MM.1S (cell line): Measurements from ENCODE around the gene ACSL4.

Experiments
- DNase-seq: peaks from one replicate; pipeline ENCODE4 v3.0.0-alpha.2; 2015
- H2AFZ ChIP-seq: fragments of 300-600 bp; sonication (generic); 2 replicates; pipeline ENCODE4 v1.6.0; 2016; ENCODE audit warnings: antibody characterized with exemption, low read length
- H3F3A ChIP-seq: fragments of 300-600 bp; sonication (generic); 2 replicates; pipeline ENCODE4 v1.6.1; 2016; ENCODE audit warnings: mild to moderate bottlenecking, antibody characterized with exemption, low read length, moderate library complexity, mixed read lengths; ENCODE audit not compliant: insufficient read depth
- H3K27ac ChIP-seq: fragments of 300-600 bp; sonication (generic); 2 replicates; pipeline ENCODE4 v1.5.1; 2016; ENCODE audit warnings: mild to moderate bottlenecking, low read length
- H3K27me3 ChIP-seq: fragments of 300-600 bp; sonication (generic); replicated peaks from 2 replicates; pipeline ENCODE4 v1.6.0; 2016; ENCODE audit warnings: low read length; ENCODE audit not compliant: insufficient read depth
- H3K36me3 ChIP-seq: fragments of 300-600 bp; sonication (generic); replicated peaks from 2 replicates; pipeline ENCODE4 v1.6.1; 2016; ENCODE audit warnings: mild to moderate bottlenecking, low read length, mixed read lengths; ENCODE audit not compliant: insufficient read depth
- H3K4me1 ChIP-seq: fragments of 300-600 bp; sonication (generic); 2 replicates; pipeline ENCODE4 v1.6.1; 2016; ENCODE audit warnings: low read length, mixed read lengths
- H3K4me2 ChIP-seq: fragments of 300-600 bp; sonication (generic); 2 replicates; pipeline ENCODE4 v1.6.0; 2016; ENCODE audit warnings: low read depth, low read length
- H3K4me3 ChIP-seq: fragments of 300-600 bp; sonication (generic); 2 replicates; pipeline ENCODE4 v1.5.1; 2016; ENCODE audit warnings: low read length, mixed read lengths
- H3K79me2 ChIP-seq: fragments of 300-600 bp; sonication (generic); 2 replicates; pipeline ENCODE4 v1.6.1; 2016; ENCODE audit warnings: mixed run types, low read length, mixed read lengths
- H3K9ac ChIP-seq: fragments of 300-600 bp; sonication (generic); 2 replicates; pipeline ENCODE4 v1.6.1; 2016; ENCODE audit warnings: low read length, mixed read lengths
- H3K9me2 ChIP-seq: fragments of 300-600 bp; sonication (generic); replicated peaks from 2 replicates; pipeline ENCODE4 v1.6.1; 2016; ENCODE audit warnings: mild to moderate bottlenecking, low read length, mixed read lengths; ENCODE audit not compliant: insufficient read depth
- H3K9me3 ChIP-seq: fragments of 300-600 bp; sonication (generic); replicated peaks from 2 replicates; pipeline ENCODE4 v1.6.1; 2016; ENCODE audit warnings: mild to moderate bottlenecking, low read length, mixed read lengths; ENCODE audit not compliant: insufficient read depth
- H4K20me1 ChIP-seq: fragments of 300-600 bp; sonication (generic); 2 replicates; pipeline ENCODE4 v1.6.1; 2016; ENCODE audit warnings: mild to moderate bottlenecking, low read length, moderate library complexity, mixed read lengths; ENCODE audit not compliant: insufficient read depth
- CTCF ChIP-seq: fragments of 300-600 bp; sonication (generic); IDR thresholded peaks from 2 replicates; pipeline ENCODE4 v1.5.1; 2016; ENCODE audit warnings: antibody characterized with exemption, low read length, mixed read lengths
- EZH2 ChIP-seq: fragments of 300-600 bp; sonication (generic); optimal IDR thresholded peaks from 2 replicates; pipeline ENCODE3; 2017; ENCODE audit warnings: low read depth, mild to moderate bottlenecking, antibody characterized with exemption, low read length, mixed read lengths
- EZH2phosphoT487 ChIP-seq: fragments of 300-600 bp; sonication (generic); IDR thresholded peaks from 2 replicates; pipeline ENCODE4 v1.6.1; 2018; ENCODE audit warnings: antibody characterized with exemption, low read length

Gene ACSL4

GRCh38 chrX:109695637-109696036 lies 37.4 kb downstream of the ACSL4 start:
- Histone ChIP-seq H4K20me1 (peaks cover 5% of the 10 kb centered on the region; the same call in 1 of the 2 replicates), H3K4me2 (no peak overlapping the region), H3K27me3 (no peaks in the 10 kb centered on the region), H3K9me3 (no peaks in the 10 kb centered on the region), H3K4me1 (no peaks in the 10 kb centered on the region), H3K27ac (no peak overlapping the region), H3K36me3 (no peaks in the 10 kb centered on the region), H3K79me2 (peaks cover 2% of the 10 kb centered on the region; the same call in 1 of the 2 replicates), H3K9me2 (no peaks in the 10 kb centered on the region), H3K9ac (no peak overlapping the region), H3F3A (no peaks in the 10 kb centered on the region; the same call in 1 of the 2 replicates), H3K4me3 (no peak overlapping the region), H2AFZ (no peak overlapping the region)
- no peak for DNase-seq
- no peak for TF ChIP-seq EZH2phosphoT487
- no peak for TF ChIP-seq EZH2
- no peak for TF ChIP-seq CTCF

- no peaks in the 10 kb centered on the region for H3K4me1 ChIP-seq
- H3K36me3 ChIP-seq = no peaks in the 10 kb centered on the region
- peaks cover 5% of the 10 kb centered on the region; the same call in 1 of the 2 replicates for H4K20me1 ChIP-seq
- TF ChIP-seq EZH2 (no peak), EZH2phosphoT487 (no peak), CTCF (no peak)
- H3K9me2 ChIP-seq = no peaks in the 10 kb centered on the region
- no peak overlapping the region for H3K4me2 ChIP-seq
- no peaks in the 10 kb centered on the region for H3K9me3 ChIP-seq
- no peak overlapping the region for H3K27ac ChIP-seq
- no peaks in the 10 kb centered on the region for H3K27me3 ChIP-seq
- no peaks in the 10 kb centered on the region for H3K79me2 ChIP-seq
- H2AFZ ChIP-seq = no peak overlapping the region
- H3K9ac ChIP-seq = no peak overlapping the region
- no peaks in the 10 kb centered on the region for H3F3A ChIP-seq
- no peak overlapping the region for H3K4me3 ChIP-seq
- no peak for DNase-seq
These were observed 41.3 kb downstream of the ACSL4 start for GRCh38 chrX:109691752-109692151.

- DNase-seq = no peak
- no peaks in the 10 kb centered on the region for H3K27me3 ChIP-seq
- H3K4me2 ChIP-seq = no peak overlapping the region
- no peak overlapping the region for H3K27ac ChIP-seq
- no peaks in the 10 kb centered on the region for H3K4me1 ChIP-seq
- H3K4me3 ChIP-seq = no peak overlapping the region
- TF ChIP-seq EZH2phosphoT487 = no peak
- TF ChIP-seq EZH2 = no peak
- TF ChIP-seq CTCF = no peak
- H3F3A ChIP-seq = no peaks in the 10 kb centered on the region
- H4K20me1 ChIP-seq = peaks cover 5% of the 10 kb centered on the region; the same call in 1 of the 2 replicates
- no peak overlapping the region for H3K9ac ChIP-seq
- H2AFZ ChIP-seq = no peak overlapping the region
- no peaks in the 10 kb centered on the region for H3K9me2 ChIP-seq
- no peaks in the 10 kb centered on the region for H3K9me3 ChIP-seq
- no peaks in the 10 kb centered on the region for H3K36me3 ChIP-seq
- H3K79me2 ChIP-seq = no peaks in the 10 kb centered on the region
These were observed 41.8 kb downstream of the ACSL4 start for GRCh38 chrX:109691277-109691676.
